Measurements from ENCODE around the gene RPS15. TPM values are rescaled to one million over a fixed set of nuclear protein-coding genes. Genes with fewer than 3 reads are reported as not detected.

The RPS15 gene
- polyA plus RNA-seq, 1 of the 3 experiments (the other 2 are of a cell fraction), result 3,749 TPM

DNA sequence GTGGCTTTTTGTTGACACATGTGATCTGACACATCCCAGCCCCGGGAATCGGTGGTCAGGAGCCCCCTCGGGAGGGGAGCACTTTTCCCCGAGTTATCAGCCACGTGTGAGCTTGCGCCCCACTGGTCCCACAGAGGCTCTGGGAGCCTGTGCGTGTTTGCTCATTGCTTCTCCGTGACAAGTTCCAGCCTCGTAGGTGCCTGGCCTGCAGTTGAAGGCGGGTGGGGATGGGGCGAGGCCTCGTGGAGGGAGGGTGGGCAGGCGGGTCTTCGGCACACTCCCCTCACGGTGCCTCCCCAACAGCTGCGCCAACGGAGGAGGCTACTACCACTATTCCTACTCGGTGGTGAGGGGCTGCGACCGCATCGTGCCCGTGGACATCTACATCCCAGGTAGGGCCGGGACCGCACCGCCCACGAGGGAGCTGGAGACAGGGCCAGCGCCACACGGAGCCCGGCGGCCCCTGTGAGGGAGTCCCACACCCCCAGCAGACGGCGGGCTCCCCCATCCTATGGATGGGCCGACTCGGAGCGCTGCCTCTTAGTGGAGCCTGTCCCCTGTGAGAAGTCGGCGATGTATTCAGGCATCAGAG lies 45.2 kb upstream of the RPS15 start:
- H3K79me2 ChIP-seq (ENCODE audit: insufficient read depth), result no peaks in the 10 kb centered on the region
- TF ChIP-seq RAD21 (IDR thresholded peaks at IDR 0.05; ENCODE audit: low read length), result no peak
- TF ChIP-seq CHD2 (IDR thresholded peaks at IDR 0.05; ENCODE audit: low read length, partially characterized antibody), result no peak
- no peak for TF ChIP-seq RFX5 (IDR thresholded peaks at IDR 0.05; ENCODE audit: low read length)
- TF ChIP-seq GABPA (IDR thresholded peaks at IDR 0.05; ENCODE audit: low read depth), result no peak
- no peak for TF ChIP-seq GATA2 (CRISPR knock-in tag; IDR thresholded peaks at IDR 0.05)
- TF ChIP-seq YY1 (IDR thresholded peaks at IDR 0.05; ENCODE audit: low read depth), result no peak
- H3K4me1 ChIP-seq (ENCODE audit: control insufficient read depth in 1 of 2, insufficient read depth in 2 of 2, low read depth in 1 of 2, low read length in 1 of 2), result no peaks in the 10 kb centered on the region; a peak in 1 of 4 replicates
- ChIA-PET CTCF (interaction anchor here (1.1 kb wide), 1 partner anchor 77 kb away, joined by 4 read pairs; no protein-coding TSS in a partner anchor), POLR2A (no interaction called here)
- WGBS (ENCODE audit: low lambda C conversion rate), result 94% methylated on average over 31 of the region's 37 CpGs
- no peaks in the 10 kb centered on the region for H3K9me2 ChIP-seq
- H3F3A ChIP-seq (replicated peaks; ENCODE audit: insufficient read depth), result peaks cover 4% of the 10 kb centered on the region
- no peaks in the 10 kb centered on the region for H4K20me1 ChIP-seq (ENCODE audit: insufficient read depth)
- no peak overlapping the region for H3K4me3 ChIP-seq (ENCODE audit: low read depth in 2 of 2, low read length in 1 of 2)
- no peak overlapping the region for H3K4me2 ChIP-seq
- DNase-seq, result no peak
- H3K27ac ChIP-seq (ENCODE audit: low read depth in 2 of 2, low read length in 1 of 2), result no peak overlapping the region
- H3K36me3 ChIP-seq (replicated peaks in 1 of 2; ENCODE audit: control insufficient read depth in 1 of 2, insufficient read depth in 2 of 2, low read length in 1 of 2), result peaks cover 0 to 15% of the 10 kb centered on the region in 2 experiments
- no peaks in the 10 kb centered on the region for H3K27me3 ChIP-seq (ENCODE audit: insufficient read depth)
- H3K9ac ChIP-seq, result no peak overlapping the region
- H3K9me3 ChIP-seq, result no peaks in the 10 kb centered on the region
- H2AFZ ChIP-seq (ENCODE audit: low read depth), result no peak overlapping the region

DNA sequence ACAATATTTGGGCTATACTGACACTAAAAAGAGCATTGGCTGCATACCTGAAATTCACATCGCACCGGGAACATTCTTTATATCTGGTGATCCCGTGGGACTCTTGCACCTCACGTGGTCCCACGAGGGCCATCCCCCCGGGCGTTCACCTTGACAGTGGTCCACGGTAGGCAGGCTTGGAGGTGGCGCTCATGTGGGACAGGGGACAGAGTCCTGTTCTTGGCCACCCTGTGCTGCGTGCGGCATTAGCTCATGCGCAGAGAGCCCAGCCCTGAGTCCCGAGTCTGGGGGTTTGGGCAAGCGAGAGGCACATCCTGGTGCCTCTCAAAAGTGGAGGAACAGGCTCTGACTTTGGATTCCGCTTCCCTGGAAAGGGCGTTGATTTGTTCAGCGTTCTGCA lies 44.4 kb upstream of the RPS15 start:
- no peaks in the 10 kb centered on the region for H4K20me1 ChIP-seq (ENCODE audit: insufficient read depth)
- ChIA-PET POLR2A (no interaction called here), CTCF (interaction anchor here (1.1 kb wide), 1 partner anchor 78 kb away, joined by 4 read pairs; no protein-coding TSS in a partner anchor)
- no peaks in the 10 kb centered on the region for H3K9me3 ChIP-seq
- H3K4me1 ChIP-seq (ENCODE audit: control insufficient read depth in 1 of 2, insufficient read depth in 2 of 2, low read depth in 1 of 2, low read length in 1 of 2), result no peaks in the 10 kb centered on the region; a peak in 1 of 4 replicates
- H2AFZ ChIP-seq (ENCODE audit: low read depth), result no peak overlapping the region
- no peak overlapping the region for H3K27ac ChIP-seq (ENCODE audit: low read depth in 2 of 2, low read length in 1 of 2)
- no peaks in the 10 kb centered on the region for H3K79me2 ChIP-seq (ENCODE audit: insufficient read depth)
- no peaks in the 10 kb centered on the region for H3K9me2 ChIP-seq
- peaks cover 4% of the 10 kb centered on the region for H3F3A ChIP-seq (replicated peaks; ENCODE audit: insufficient read depth)
- H3K36me3 ChIP-seq (replicated peaks in 1 of 2; ENCODE audit: control insufficient read depth in 1 of 2, insufficient read depth in 2 of 2, low read length in 1 of 2), result peaks cover 0 to 15% of the 10 kb centered on the region in 2 experiments
- H3K27me3 ChIP-seq (ENCODE audit: insufficient read depth), result no peaks in the 10 kb centered on the region
- no peak overlapping the region for H3K4me3 ChIP-seq (ENCODE audit: low read depth in 2 of 2, low read length in 1 of 2)
- WGBS (ENCODE audit: low lambda C conversion rate), result 95% methylated on average over 4 of the region's 17 CpGs
- TF ChIP-seq ELF1 (IDR thresholded peaks at IDR 0.05) (no peak), TAF1 (IDR thresholded peaks at IDR 0.05; ENCODE audit: borderline replicate concordance, low read depth, low read length) (no peak), JUND (IDR thresholded peaks at IDR 0.05) (no peak), GABPA (IDR thresholded peaks at IDR 0.05; ENCODE audit: low read depth) (no peak), GATA2 (CRISPR knock-in tag; IDR thresholded peaks at IDR 0.05) (no peak), TCF12 (IDR thresholded peaks at IDR 0.05) (no peak), RFX5 (IDR thresholded peaks at IDR 0.05; ENCODE audit: low read length) (no peak)
- TF ChIP-seq, protein P1, sequence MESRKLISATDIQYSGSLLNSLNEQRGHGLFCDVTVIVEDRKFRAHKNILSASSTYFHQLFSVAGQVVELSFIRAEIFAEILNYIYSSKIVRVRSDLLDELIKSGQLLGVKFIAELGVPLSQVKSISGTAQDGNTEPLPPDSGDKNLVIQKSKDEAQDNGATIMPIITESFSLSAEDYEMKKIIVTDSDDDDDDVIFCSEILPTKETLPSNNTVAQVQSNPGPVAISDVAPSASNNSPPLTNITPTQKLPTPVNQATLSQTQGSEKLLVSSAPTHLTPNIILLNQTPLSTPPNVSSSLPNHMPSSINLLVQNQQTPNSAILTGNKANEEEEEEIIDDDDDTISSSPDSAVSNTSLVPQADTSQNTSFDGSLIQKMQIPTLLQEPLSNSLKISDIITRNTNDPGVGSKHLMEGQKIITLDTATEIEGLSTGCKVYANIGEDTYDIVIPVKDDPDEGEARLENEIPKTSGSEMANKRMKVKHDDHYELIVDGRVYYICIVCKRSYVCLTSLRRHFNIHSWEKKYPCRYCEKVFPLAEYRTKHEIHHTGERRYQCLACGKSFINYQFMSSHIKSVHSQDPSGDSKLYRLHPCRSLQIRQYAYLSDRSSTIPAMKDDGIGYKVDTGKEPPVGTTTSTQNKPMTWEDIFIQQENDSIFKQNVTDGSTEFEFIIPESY (IDR thresholded peaks at IDR 0.05; ENCODE audit: borderline replicate concordance, low read depth), result no peak
- TF ChIP-seq, protein P2, sequence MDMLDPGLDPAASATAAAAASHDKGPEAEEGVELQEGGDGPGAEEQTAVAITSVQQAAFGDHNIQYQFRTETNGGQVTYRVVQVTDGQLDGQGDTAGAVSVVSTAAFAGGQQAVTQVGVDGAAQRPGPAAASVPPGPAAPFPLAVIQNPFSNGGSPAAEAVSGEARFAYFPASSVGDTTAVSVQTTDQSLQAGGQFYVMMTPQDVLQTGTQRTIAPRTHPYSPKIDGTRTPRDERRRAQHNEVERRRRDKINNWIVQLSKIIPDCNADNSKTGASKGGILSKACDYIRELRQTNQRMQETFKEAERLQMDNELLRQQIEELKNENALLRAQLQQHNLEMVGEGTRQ (IDR thresholded peaks at IDR 0.05; ENCODE audit: borderline replicate concordance, low read depth, low read length), result no peak
- TF ChIP-seq, protein P3, sequence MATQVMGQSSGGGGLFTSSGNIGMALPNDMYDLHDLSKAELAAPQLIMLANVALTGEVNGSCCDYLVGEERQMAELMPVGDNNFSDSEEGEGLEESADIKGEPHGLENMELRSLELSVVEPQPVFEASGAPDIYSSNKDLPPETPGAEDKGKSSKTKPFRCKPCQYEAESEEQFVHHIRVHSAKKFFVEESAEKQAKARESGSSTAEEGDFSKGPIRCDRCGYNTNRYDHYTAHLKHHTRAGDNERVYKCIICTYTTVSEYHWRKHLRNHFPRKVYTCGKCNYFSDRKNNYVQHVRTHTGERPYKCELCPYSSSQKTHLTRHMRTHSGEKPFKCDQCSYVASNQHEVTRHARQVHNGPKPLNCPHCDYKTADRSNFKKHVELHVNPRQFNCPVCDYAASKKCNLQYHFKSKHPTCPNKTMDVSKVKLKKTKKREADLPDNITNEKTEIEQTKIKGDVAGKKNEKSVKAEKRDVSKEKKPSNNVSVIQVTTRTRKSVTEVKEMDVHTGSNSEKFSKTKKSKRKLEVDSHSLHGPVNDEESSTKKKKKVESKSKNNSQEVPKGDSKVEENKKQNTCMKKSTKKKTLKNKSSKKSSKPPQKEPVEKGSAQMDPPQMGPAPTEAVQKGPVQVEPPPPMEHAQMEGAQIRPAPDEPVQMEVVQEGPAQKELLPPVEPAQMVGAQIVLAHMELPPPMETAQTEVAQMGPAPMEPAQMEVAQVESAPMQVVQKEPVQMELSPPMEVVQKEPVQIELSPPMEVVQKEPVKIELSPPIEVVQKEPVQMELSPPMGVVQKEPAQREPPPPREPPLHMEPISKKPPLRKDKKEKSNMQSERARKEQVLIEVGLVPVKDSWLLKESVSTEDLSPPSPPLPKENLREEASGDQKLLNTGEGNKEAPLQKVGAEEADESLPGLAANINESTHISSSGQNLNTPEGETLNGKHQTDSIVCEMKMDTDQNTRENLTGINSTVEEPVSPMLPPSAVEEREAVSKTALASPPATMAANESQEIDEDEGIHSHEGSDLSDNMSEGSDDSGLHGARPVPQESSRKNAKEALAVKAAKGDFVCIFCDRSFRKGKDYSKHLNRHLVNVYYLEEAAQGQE (IDR thresholded peaks at IDR 0.05; ENCODE audit: low read depth, low read length), result no peak
- no peak for DNase-seq
- H3K9ac ChIP-seq, result no peak overlapping the region
- no peak overlapping the region for H3K4me2 ChIP-seq

Data from SK-N-SH (cell line).